ENCODE measurements around the gene IKZF4.

Gene IKZF4

GRCh38 chr12:56080556-56081138 is 59.8 kb downstream of the IKZF4 start:
- FAIRE-seq (no peak), DNase-seq (ENCODE audit: insufficient read length, low spot score) (no peak)

- DNase-seq (ENCODE audit: insufficient read length, low spot score) = no peak
- no peak for FAIRE-seq
Measured at GRCh38 chr12:56081393-56082347, 60.8 kb downstream of the IKZF4 start.

- FAIRE-seq (no peak), DNase-seq (ENCODE audit: insufficient read length, low spot score) (no peak)
Measured at GRCh38 chr12:56082382-56082781, 61.5 kb downstream of the IKZF4 start.

- FAIRE-seq = no peak
Measured at GRCh38 chr12:56082967-56083366, 62.1 kb downstream of the IKZF4 start.

GRCh38 chr12:56084958-56085543 is 64.2 kb downstream of the IKZF4 start:
- FAIRE-seq (no peak), DNase-seq (ENCODE audit: insufficient read length, low spot score) (no peak)

More at GRCh38 chr12:56082967-56083366, 62.1 kb downstream of the IKZF4 start:
- DNase-seq (ENCODE audit: insufficient read length, low spot score) = no peak

GRCh38 chr12:56086096-56086495 is 65.3 kb downstream of the IKZF4 start:
- DNase-seq (ENCODE audit: insufficient read length, low spot score) (no peak), FAIRE-seq (no peak)

- FAIRE-seq (no peak), DNase-seq (ENCODE audit: insufficient read length, low spot score) (no peak)
Measured at GRCh38 chr12:56086608-56087007, 65.8 kb downstream of the IKZF4 start.

- FAIRE-seq = no peak
- DNase-seq (ENCODE audit: insufficient read length, low spot score) = no peak
Measured at GRCh38 chr12:56087220-56087619, 66.4 kb downstream of the IKZF4 start.
